IMR-90 (cell line): ENCODE data around the gene SLC29A1. TPM values are rescaled to one million over a fixed set of nuclear protein-coding genes. Genes with fewer than 3 reads are reported as not detected.

Experiments
- ATAC-seq: fragments of 200-7000 bp; cut with Tn5 transposase; 2 replicates; pipeline ENCODE4 v1.9.1; 2020; ENCODE audit warnings: low read depth, mild to moderate bottlenecking, moderate library complexity
- BruUV-seq: library from RNA; stranded (reverse); fragments of 400-500 nt; replicated peaks from 2 replicates; lab custom pipeline; 2021; lab: Mats Ljungman, UMichigan
- CTCF ChIA-PET: fragments of 300-600 bp; formaldehyde crosslinking; extraction: SDS; loops from one replicate; lab custom pipeline; 2021; ENCODE audit warnings: antibody characterized with exemption; lab: Yijun Ruan, JAX
- POLR2A ChIA-PET: fragments of 300-600 bp; sonication (Branson Sonifier 250); formaldehyde crosslinking; loops from one replicate; lab custom pipeline; 2022; ENCODE audit warnings: antibody characterized with exemption; ENCODE audit not compliant: unreplicated experiment; lab: Charles Lee
- DNase-seq: peaks from one replicate; pipeline ENCODE4 v3.0.0; 2013
- H2AFZ ChIP-seq: replicated peaks from 2 replicates; pipeline ENCODE3; 2013; ENCODE audit warnings: low read length, mild to moderate bottlenecking; ENCODE audit not compliant: poor library complexity
- H2AK5ac ChIP-seq: 2 replicates; pipeline ENCODE4 v1.6.1; 2013; ENCODE audit warnings: low read depth, low read length, inconsistent platforms
- H2AK9ac ChIP-seq: replicated peaks from 2 replicates; pipeline ENCODE3; 2013; ENCODE audit warnings: mild to moderate bottlenecking, low read depth, low read length, moderate library complexity; ENCODE audit not compliant: poor library complexity
- H2BK120ac ChIP-seq: 2 replicates; pipeline ENCODE4 v1.6.1; 2013; ENCODE audit warnings: low read depth, low read length, inconsistent platforms
- H2BK15ac ChIP-seq: 3 replicates; pipeline ENCODE4 v1.6.1; 2013; ENCODE audit warnings: low read depth, low read length, inconsistent platforms
- H2BK20ac ChIP-seq: 2 replicates; pipeline ENCODE4 v1.6.1; 2013; ENCODE audit warnings: low read depth, mild to moderate bottlenecking, inconsistent platforms, low read length, moderate library complexity
- H2BK5ac ChIP-seq: 2 replicates; pipeline ENCODE4 v1.6.1; 2013; ENCODE audit warnings: mild to moderate bottlenecking, low read depth, low read length, inconsistent platforms; ENCODE audit not compliant: poor library complexity, severe bottlenecking
- H3K14ac ChIP-seq: replicated peaks from 2 replicates; pipeline ENCODE4 v1.6.1; 2013; ENCODE audit warnings: low read depth, low read length, inconsistent platforms
- H3K18ac ChIP-seq: 2 replicates; pipeline ENCODE4 v1.6.1; 2013; ENCODE audit warnings: low read depth, low read length, control low read depth
- H3K23ac ChIP-seq: 2 replicates; pipeline ENCODE4 v1.6.1; 2013; ENCODE audit warnings: low read depth, low read length, inconsistent platforms
- H3K27ac ChIP-seq: 2 replicates; pipeline ENCODE4 v1.5.1; 2013; ENCODE audit warnings: mild to moderate bottlenecking, control low read depth, low read length; ENCODE audit not compliant: insufficient read depth
- H3K27me3 ChIP-seq: 2 replicates; pipeline ENCODE4 v1.6.1; 2013; ENCODE audit warnings: low read length; ENCODE audit not compliant: control insufficient read depth, insufficient read depth
- H3K36me3 ChIP-seq: 2 replicates; pipeline ENCODE4 v1.6.1; 2013; ENCODE audit warnings: low read length, mixed read lengths; ENCODE audit not compliant: control insufficient read depth, insufficient read depth
- H3K4ac ChIP-seq: 2 replicates; pipeline ENCODE4 v1.6.1; 2013; ENCODE audit warnings: low read depth, low read length, inconsistent platforms
- H3K4me1 ChIP-seq: 2 replicates; pipeline ENCODE4 v1.6.1; 2013; ENCODE audit warnings: low read length, mixed read lengths; ENCODE audit not compliant: control insufficient read depth, insufficient read depth
- H3K4me2 ChIP-seq: 2 replicates; pipeline ENCODE4 v1.6.1; 2013; ENCODE audit warnings: low read depth, mild to moderate bottlenecking, control low read depth, low read length, moderate library complexity
- H3K4me3 ChIP-seq: 2 replicates; pipeline ENCODE4 v1.5.1; 2013; ENCODE audit warnings: low read depth, mild to moderate bottlenecking, control low read depth, low read length, moderate library complexity; ENCODE audit not compliant: insufficient read depth
- H3K56ac ChIP-seq: 2 replicates; pipeline ENCODE4 v1.6.1; 2013; ENCODE audit warnings: low read length, inconsistent platforms; ENCODE audit not compliant: insufficient read depth; ENCODE audit errors: extremely low read depth
- H3K79me1 ChIP-seq, 2 experiments: 2 replicates each; pipeline ENCODE4 v1.6.1; 2013; ENCODE audit warnings: low read length in 2 of 2, inconsistent platforms in 1 of 2, low read depth in 1 of 2
- H3K9ac ChIP-seq: 2 replicates; pipeline ENCODE4 v1.6.1; 2013; ENCODE audit warnings: low read depth, low read length, control low read depth
- H3K9me1 ChIP-seq: 2 replicates; pipeline ENCODE4 v1.6.1; 2013; ENCODE audit warnings: low read length, inconsistent platforms; ENCODE audit not compliant: insufficient read depth
- H3K9me3 ChIP-seq: 2 replicates; pipeline ENCODE4 v1.6.1; 2013; ENCODE audit warnings: low read length; ENCODE audit not compliant: control insufficient read depth, insufficient read depth
- H4K20me1 ChIP-seq: 2 replicates; pipeline ENCODE4 v1.6.1; 2013; ENCODE audit warnings: low read length, inconsistent platforms; ENCODE audit not compliant: insufficient read depth
- H4K5ac ChIP-seq: 2 replicates; pipeline ENCODE4 v1.6.1; 2013; ENCODE audit warnings: mild to moderate bottlenecking, low read depth, low read length, control low read depth
- H4K8ac ChIP-seq, 2 experiments: 2 replicates each; pipeline ENCODE4 v1.6.1; 2013; ENCODE audit warnings: low read depth in 2 of 2, low read length in 2 of 2, control low read depth in 1 of 2, inconsistent platforms in 1 of 2
- H4K91ac ChIP-seq: 2 replicates; pipeline ENCODE4 v1.6.1; 2013; ENCODE audit warnings: low read depth, low read length, inconsistent platforms; ENCODE audit not compliant: insufficient read depth
- CHD1 ChIP-seq: IDR thresholded peaks from 2 replicates; pipeline ENCODE4 v1.6.1; 2012; ENCODE audit warnings: low read depth, low read length, improper control_type of control experiment
- MXI1 ChIP-seq: IDR thresholded peaks from 2 replicates; pipeline ENCODE4 v1.6.1; 2012; ENCODE audit warnings: low read depth, mild to moderate bottlenecking, low read length, moderate library complexity, borderline replicate concordance
- RFX5 ChIP-seq: IDR thresholded peaks from 2 replicates; pipeline ENCODE4 v1.8.0; 2012; ENCODE audit warnings: low read depth, mild to moderate bottlenecking, low read length, moderate library complexity
- WGBS, 2 experiments: methylation state at CpG; one replicate each; pipeline versions ENCODE4 v1.1.5 to v1.1.7; 2013; ENCODE audit warnings: missing lambda C conversion rate in 2 of 2; ENCODE audit not compliant: insufficient read length in 1 of 2; ENCODE audit errors: extremely low coverage in 2 of 2; 5-methylcytosine and 5-hydroxymethylcytosine counted together
- dilution Hi-C: fragments of 300-500 bp; cut with HindIII; formaldehyde crosslinking; loops from one replicate; pipeline ENCODE4 v1.14.3; 2018; ENCODE audit warnings: low sequenced_read_pairs; ENCODE audit not compliant: unreplicated experiment
- in situ Hi-C: fragments of 300-500 bp; cut with MboI; formaldehyde crosslinking; loops from 3 replicates; pipeline ENCODE4 v1.14.3; 2019; ENCODE audit warnings: low sequenced_read_pairs, inconsistent platforms, mixed read lengths
- intact Hi-C: fragments of 100-400 bp; cut with micrococcal nuclease; formaldehyde crosslinking; loops from 2 replicates; pipeline ENCODE4 v1.10.0; 2022
- polyA plus RNA-seq, 3 experiments: library from polyadenylated mRNA; depleted of rRNA; stranded (reverse); fragments of >200 nt; gene quantifications; 2 replicates each; pipeline ENCODE4 v1.2.3, GENCODE V29; 2012; ENCODE audit warnings: low replicate concordance in 1 of 3
- total RNA-seq: library from RNA; depleted of rRNA; stranded (reverse); fragments of >200 nt; gene quantifications from 2 replicates; pipeline ENCODE4 v1.2.3, GENCODE V29; 2012
- TF ChIP-seq, protein P1 (sequence below): fragments of 150-350 bp; IDR thresholded peaks from 2 replicates; pipeline ENCODE4 v1.6.1; 2016; ENCODE audit warnings: low read depth, mild to moderate bottlenecking, low read length, moderate library complexity, borderline replicate concordance

Gene SLC29A1
- total and polyA plus RNA-seq, 2 of the 4 experiments (the other 2 are of a cell fraction): 4.1 to 22.1 TPM

DNA sequence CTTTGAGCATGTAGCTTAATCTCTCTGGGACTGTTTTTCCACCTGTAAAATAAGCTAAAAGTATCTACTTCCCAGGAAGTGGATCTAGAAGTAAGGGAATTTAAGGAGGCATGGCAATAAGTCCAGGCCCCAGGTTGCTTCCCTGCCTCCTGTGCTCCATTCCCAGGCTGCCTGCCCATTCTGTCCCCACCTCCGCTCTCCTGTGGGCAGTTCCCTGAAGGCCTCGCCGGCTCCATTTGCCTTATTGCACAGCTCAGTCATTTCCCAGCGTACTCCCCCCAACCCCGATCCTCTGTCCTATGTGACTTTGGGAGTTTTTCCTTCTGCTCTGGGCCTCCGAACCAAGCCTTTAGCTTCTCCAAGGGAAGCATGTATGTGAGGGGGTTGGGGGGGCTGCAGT, 4.6 kb downstream of the SLC29A1 start:
- Histone ChIP-seq H3K4me1 (peaks cover 6% of the 10 kb centered on the region), H2AK9ac (no peak overlapping the region), H3K9ac (no peak overlapping the region), H2BK120ac (no peak overlapping the region), H2BK20ac (no peak overlapping the region), H4K5ac (no peak overlapping the region), H3K18ac (no peak overlapping the region), H2AK5ac (no peak overlapping the region), H3K36me3 (peaks cover 2% of the 10 kb centered on the region; the same call in 1 of the 2 replicates), H2BK5ac (no peak overlapping the region), H3K79me1 (peaks cover 0 to 8% of the 10 kb centered on the region in 2 experiments; a peak in 1 of 4 replicates), H4K20me1 (no peaks in the 10 kb centered on the region), H4K8ac (no peak overlapping the region), H3K23ac (no peak overlapping the region), H3K56ac (no peak overlapping the region), H3K4me3 (no peak overlapping the region), H3K14ac (no peak overlapping the region), H3K27me3 (no peaks in the 10 kb centered on the region), H3K9me3 (no peaks in the 10 kb centered on the region), H2AFZ (no peak overlapping the region), H3K9me1 (no peaks in the 10 kb centered on the region), H2BK15ac (no peak overlapping the region), H3K27ac (no peak overlapping the region), H3K4ac (no peak overlapping the region), H3K4me2 (no peak overlapping the region), H4K91ac (no peak overlapping the region)
- TF ChIP-seq, protein P1, sequence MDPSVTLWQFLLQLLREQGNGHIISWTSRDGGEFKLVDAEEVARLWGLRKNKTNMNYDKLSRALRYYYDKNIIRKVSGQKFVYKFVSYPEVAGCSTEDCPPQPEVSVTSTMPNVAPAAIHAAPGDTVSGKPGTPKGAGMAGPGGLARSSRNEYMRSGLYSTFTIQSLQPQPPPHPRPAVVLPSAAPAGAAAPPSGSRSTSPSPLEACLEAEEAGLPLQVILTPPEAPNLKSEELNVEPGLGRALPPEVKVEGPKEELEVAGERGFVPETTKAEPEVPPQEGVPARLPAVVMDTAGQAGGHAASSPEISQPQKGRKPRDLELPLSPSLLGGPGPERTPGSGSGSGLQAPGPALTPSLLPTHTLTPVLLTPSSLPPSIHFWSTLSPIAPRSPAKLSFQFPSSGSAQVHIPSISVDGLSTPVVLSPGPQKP: no peak
- TF ChIP-seq MXI1 (no peak), CHD1 (no peak), RFX5 (no peak)
- ATAC-seq (no peak), DNase-seq (no peak)
- ChIA-PET POLR2A (no interaction called here), CTCF (no interaction called here)
- WGBS, 2 experiments: 100% methylated on average over 1 of the region's 6 CpGs; no CpG with 5 or more reads in 1 of the 2 experiments
- BruUV-seq: no TSS peak
- dilution Hi-C loops (no loop called here), in situ Hi-C loops (no loop called here), intact Hi-C loops (no loop called here)
